Mesendoderm (in vitro differentiated cells): ENCODE data around the gene UBAP2.

ENCODE experiments used
- DNase-seq: peaks from one replicate; pipeline ENCODE4 v3.0.0; 2013
- H2AK5ac ChIP-seq: 2 replicates; pipeline ENCODE4 v1.6.1; 2013; ENCODE audit warnings: low read length, inconsistent platforms
- H2BK120ac ChIP-seq: 2 replicates; pipeline ENCODE4 v1.6.1; 2013; ENCODE audit warnings: low read depth, mild to moderate bottlenecking, low read length, moderate library complexity, mixed read lengths
- H2BK15ac ChIP-seq: replicated peaks from 2 replicates; pipeline ENCODE4 v1.6.1; 2013; ENCODE audit warnings: low read depth, mild to moderate bottlenecking, moderate library complexity
- H2BK5ac ChIP-seq: 2 replicates; pipeline ENCODE4 v1.6.1; 2013; ENCODE audit warnings: low read length, inconsistent platforms
- H3K18ac ChIP-seq: 2 replicates; pipeline ENCODE4 v1.6.1; 2013; ENCODE audit warnings: mild to moderate bottlenecking, low read length, mixed read lengths
- H3K23ac ChIP-seq: one replicate; pipeline ENCODE4 v1.6.1; 2013; ENCODE audit warnings: low read length
- H3K27ac ChIP-seq: 2 replicates; pipeline ENCODE4 v1.5.1; 2013; ENCODE audit warnings: low read depth, mild to moderate bottlenecking, inconsistent platforms, low read length, moderate library complexity
- H3K27me3 ChIP-seq: 2 replicates; pipeline ENCODE4 v1.6.1; 2013; ENCODE audit warnings: low read length, control low read depth, mild to moderate bottlenecking, inconsistent platforms; ENCODE audit not compliant: insufficient read depth, poor library complexity
- H3K36me3 ChIP-seq: 2 replicates; pipeline ENCODE4 v1.6.1; 2013; ENCODE audit warnings: low read length, inconsistent platforms; ENCODE audit not compliant: control insufficient read depth, insufficient read depth
- H3K4ac ChIP-seq: one replicate; pipeline ENCODE4 v1.6.1; 2013; ENCODE audit warnings: low read depth, mild to moderate bottlenecking, low read length, moderate library complexity
- H3K4me1 ChIP-seq: 2 replicates; pipeline ENCODE4 v1.6.1; 2013; ENCODE audit warnings: low read depth, low read length, inconsistent platforms; ENCODE audit not compliant: control insufficient read depth
- H3K4me2 ChIP-seq: 2 replicates; pipeline ENCODE4 v1.6.1; 2013; ENCODE audit warnings: low read length
- H3K4me3 ChIP-seq: 2 replicates; pipeline ENCODE4 v1.5.1; 2013; ENCODE audit warnings: mild to moderate bottlenecking, low read length
- H3K56ac ChIP-seq: one replicate; pipeline ENCODE4 v1.6.1; 2013; ENCODE audit warnings: low read length
- H3K79me1 ChIP-seq: 2 replicates; pipeline ENCODE4 v1.6.1; 2013; ENCODE audit warnings: low read length, inconsistent platforms
- H3K79me2 ChIP-seq: 2 replicates; pipeline ENCODE4 v1.6.1; 2013; ENCODE audit warnings: mild to moderate bottlenecking, low read length; ENCODE audit not compliant: control insufficient read depth, insufficient read depth
- H3K9ac ChIP-seq: 2 replicates; pipeline ENCODE4 v1.6.1; 2013; ENCODE audit warnings: low read length, inconsistent platforms
- H4K5ac ChIP-seq: one replicate; pipeline ENCODE4 v1.6.1; 2013; ENCODE audit warnings: low read length
- H4K8ac ChIP-seq: one replicate; pipeline ENCODE4 v1.6.1; 2013; ENCODE audit warnings: low read depth, mild to moderate bottlenecking, control low read depth, low read length, moderate library complexity
- WGBS: extraction: QIAGEN DNeasy Blood & Tissue Kit; methylation state at CpG from one replicate; pipeline ENCODE4 v1.1.7; 2013; ENCODE audit warnings: low lambda C conversion rate, missing lambda C conversion rate; ENCODE audit not compliant: insufficient coverage; ENCODE audit errors: extremely low coverage; 5-methylcytosine and 5-hydroxymethylcytosine counted together

Gene UBAP2

DNA sequence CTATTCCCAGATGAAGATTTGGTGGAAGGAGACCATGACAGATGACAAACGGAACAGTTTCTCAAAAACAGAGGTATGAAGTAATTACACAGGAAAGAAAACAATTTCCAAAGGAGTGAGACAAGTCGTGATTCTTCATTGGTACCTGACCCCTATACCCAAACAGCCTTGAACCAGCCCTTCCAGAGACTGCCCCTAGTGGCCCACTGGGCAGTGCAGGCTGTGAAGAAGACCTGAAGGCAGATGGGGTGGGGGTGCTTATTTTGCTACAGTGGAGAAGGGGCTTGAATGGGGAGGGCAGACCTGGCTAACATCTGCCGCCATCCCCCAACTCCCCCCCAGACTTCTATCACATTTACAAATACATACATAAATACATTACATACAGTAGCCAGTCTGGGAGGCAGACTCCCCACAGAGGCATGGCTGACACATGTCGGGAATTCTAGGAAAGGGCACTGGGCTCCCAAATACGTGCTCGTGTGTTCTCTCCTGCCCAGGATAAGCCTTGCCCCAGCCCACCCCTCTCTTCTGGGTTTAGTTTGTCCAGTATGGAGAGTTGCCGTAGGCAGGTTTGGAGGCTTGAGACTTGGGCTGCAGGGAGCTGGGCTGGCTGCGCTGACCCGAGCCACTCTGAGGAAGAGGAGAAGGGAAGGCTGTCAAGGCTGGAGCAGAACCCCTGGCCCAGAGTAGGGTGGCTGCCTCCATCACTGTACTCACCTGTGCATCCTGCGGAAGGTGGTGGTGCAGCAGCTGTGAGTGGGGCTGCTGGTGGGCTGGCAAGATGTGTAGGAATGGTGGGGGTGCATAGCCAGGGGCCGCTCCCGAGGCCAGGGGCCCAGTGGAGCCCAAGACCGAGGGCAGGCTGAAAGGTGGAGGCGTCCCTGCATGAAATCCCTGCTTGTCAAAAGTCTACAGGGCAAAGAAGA, 126.5 kb downstream of the UBAP2 start:
- no peaks in the 10 kb centered on the region for H3K4me1 ChIP-seq
- H3K4me2 ChIP-seq, result no peak overlapping the region
- H3K56ac ChIP-seq, result no peak overlapping the region
- no peak overlapping the region for H2BK120ac ChIP-seq
- H3K36me3 ChIP-seq, result peaks cover 36% of the 10 kb centered on the region
- no peak overlapping the region for H2BK5ac ChIP-seq
- no peak overlapping the region for H2AK5ac ChIP-seq
- no peak overlapping the region for H3K4ac ChIP-seq
- H3K9ac ChIP-seq, result no peak overlapping the region
- no peak overlapping the region for H3K18ac ChIP-seq
- H3K79me2 ChIP-seq, result no peaks in the 10 kb centered on the region
- no peak overlapping the region for H4K8ac ChIP-seq
- H2BK15ac ChIP-seq, result no peak overlapping the region
- WGBS, result no CpG with 5 or more reads among the region's 14 CpGs
- no peaks in the 10 kb centered on the region for H3K27me3 ChIP-seq
- no peak overlapping the region for H3K23ac ChIP-seq
- no peak overlapping the region for H3K4me3 ChIP-seq
- no peak overlapping the region for H4K5ac ChIP-seq
- H3K79me1 ChIP-seq, result peaks cover 4% of the 10 kb centered on the region
- H3K27ac ChIP-seq, result no peak overlapping the region
- DNase-seq, result peak; percentile 72

- Histone ChIP-seq H3K9ac (no peak overlapping the region), H3K36me3 (peaks cover 33% of the 10 kb centered on the region), H3K18ac (no peak overlapping the region), H2AK5ac (no peak overlapping the region), H4K8ac (no peak overlapping the region), H3K4me1 (no peaks in the 10 kb centered on the region), H3K27ac (no peak overlapping the region), H3K4ac (no peak overlapping the region), H2BK120ac (no peak overlapping the region), H3K4me3 (no peak overlapping the region), H3K79me1 (peaks cover 2% of the 10 kb centered on the region), H3K56ac (no peak overlapping the region), H3K79me2 (no peaks in the 10 kb centered on the region), H2BK5ac (no peak overlapping the region), H3K23ac (no peak overlapping the region), H3K27me3 (no peaks in the 10 kb centered on the region), H2BK15ac (no peak overlapping the region), H3K4me2 (no peak overlapping the region), H4K5ac (no peak overlapping the region)
- DNase-seq, result no peak
- no CpG with 5 or more reads among the region's 6 CpGs for WGBS
Observed at GRCh38 chr9:33919276-33919897, 129.3 kb downstream of the UBAP2 start.

DNA sequence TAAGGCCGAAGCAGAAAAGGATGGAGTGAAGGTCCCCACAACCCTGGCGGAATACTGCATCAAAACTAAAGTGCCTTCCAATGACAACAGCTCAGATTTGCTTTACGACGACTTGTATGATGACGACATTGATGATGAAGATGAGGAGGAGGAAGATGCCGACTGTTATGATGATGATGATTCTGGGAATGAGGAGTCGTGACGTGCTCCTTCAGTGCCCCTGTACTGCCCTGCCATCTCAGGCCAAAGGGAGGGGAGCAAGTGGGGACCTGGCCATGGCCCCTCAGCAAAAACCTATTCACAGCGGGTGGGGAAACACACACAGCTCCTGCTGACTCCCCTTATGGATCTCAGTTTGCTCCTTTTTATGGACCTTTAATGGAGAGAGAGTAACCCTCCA, 131.7 kb downstream of the UBAP2 start:
- H3K56ac ChIP-seq, result no peak overlapping the region
- H2BK15ac ChIP-seq, result no peak overlapping the region
- H3K79me2 ChIP-seq, result no peaks in the 10 kb centered on the region
- no CpG with 5 or more reads among the region's 9 CpGs for WGBS
- no peak overlapping the region for H3K4me3 ChIP-seq
- no peak for DNase-seq
- no peak overlapping the region for H2BK120ac ChIP-seq
- no peak overlapping the region for H3K18ac ChIP-seq
- H2BK5ac ChIP-seq, result no peak overlapping the region
- no peak overlapping the region for H2AK5ac ChIP-seq
- no peak overlapping the region for H3K27ac ChIP-seq
- H3K4me1 ChIP-seq, result no peaks in the 10 kb centered on the region
- H4K8ac ChIP-seq, result no peak overlapping the region
- H3K4ac ChIP-seq, result no peak overlapping the region
- H3K23ac ChIP-seq, result no peak overlapping the region
- no peak overlapping the region for H3K9ac ChIP-seq
- peaks cover 2% of the 10 kb centered on the region for H3K79me1 ChIP-seq
- H3K4me2 ChIP-seq, result no peak overlapping the region
- peaks cover 18% of the 10 kb centered on the region for H3K36me3 ChIP-seq
- no peak overlapping the region for H4K5ac ChIP-seq
- no peaks in the 10 kb centered on the region for H3K27me3 ChIP-seq

GRCh38 chr9:33914887-33915628, 133.6 kb downstream of the UBAP2 start:
- H3K23ac ChIP-seq, result no peak overlapping the region
- no peaks in the 10 kb centered on the region for H3K79me2 ChIP-seq
- H4K8ac ChIP-seq, result no peak overlapping the region
- no peak overlapping the region for H3K18ac ChIP-seq
- H4K5ac ChIP-seq, result no peak overlapping the region
- H2BK15ac ChIP-seq, result no peak overlapping the region
- no peaks in the 10 kb centered on the region for H3K4me1 ChIP-seq
- DNase-seq, result no peak
- no peak overlapping the region for H3K56ac ChIP-seq
- H3K4ac ChIP-seq, result no peak overlapping the region
- H2BK5ac ChIP-seq, result no peak overlapping the region
- no peak overlapping the region for H3K4me3 ChIP-seq
- H3K9ac ChIP-seq, result no peak overlapping the region
- H3K79me1 ChIP-seq, result peaks cover 2% of the 10 kb centered on the region
- no peak overlapping the region for H2AK5ac ChIP-seq
- H2BK120ac ChIP-seq, result no peak overlapping the region
- H3K27me3 ChIP-seq, result no peaks in the 10 kb centered on the region
- no peak overlapping the region for H3K4me2 ChIP-seq
- no CpG with 5 or more reads among the region's 3 CpGs for WGBS
- peaks cover 15% of the 10 kb centered on the region for H3K36me3 ChIP-seq
- H3K27ac ChIP-seq, result no peak overlapping the region

DNA sequence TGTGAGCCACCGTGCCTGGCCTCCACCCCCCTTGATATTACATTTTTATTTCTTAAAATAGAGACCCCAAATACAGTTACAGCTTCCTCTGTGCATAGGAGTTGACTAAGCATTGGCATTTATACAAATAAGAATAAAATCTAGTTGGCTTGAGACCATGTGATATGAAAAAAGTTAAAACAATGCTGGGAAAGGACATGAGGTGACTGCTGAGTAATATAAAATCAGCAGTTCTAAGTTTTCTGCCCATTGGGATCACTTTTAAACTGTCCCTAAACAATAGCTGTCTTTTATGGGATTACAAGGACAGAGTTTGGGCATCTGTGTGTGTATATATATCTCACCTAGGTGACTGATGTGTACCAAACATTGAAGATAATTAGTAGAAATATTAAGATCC, 135.1 kb downstream of the UBAP2 start:
- H3K79me2 ChIP-seq, result no peaks in the 10 kb centered on the region
- H3K18ac ChIP-seq, result no peak overlapping the region
- no peak overlapping the region for H3K56ac ChIP-seq
- DNase-seq, result no peak
- H4K5ac ChIP-seq, result no peak overlapping the region
- no peak overlapping the region for H3K23ac ChIP-seq
- peaks cover 11% of the 10 kb centered on the region for H3K36me3 ChIP-seq
- H3K79me1 ChIP-seq, result no peaks in the 10 kb centered on the region
- no peak overlapping the region for H3K27ac ChIP-seq
- no peak overlapping the region for H4K8ac ChIP-seq
- H2BK15ac ChIP-seq, result no peak overlapping the region
- no peak overlapping the region for H3K4ac ChIP-seq
- H2BK5ac ChIP-seq, result no peak overlapping the region
- no peak overlapping the region for H2BK120ac ChIP-seq
- no peaks in the 10 kb centered on the region for H3K4me1 ChIP-seq
- no peak overlapping the region for H3K4me3 ChIP-seq
- H2AK5ac ChIP-seq, result no peak overlapping the region
- H3K9ac ChIP-seq, result no peak overlapping the region
- H3K27me3 ChIP-seq, result no peaks in the 10 kb centered on the region
- no CpG with 5 or more reads among the region's 1 CpG for WGBS
- H3K4me2 ChIP-seq, result no peak overlapping the region
